ENCODE measurements around the gene SOX8.

DNA sequence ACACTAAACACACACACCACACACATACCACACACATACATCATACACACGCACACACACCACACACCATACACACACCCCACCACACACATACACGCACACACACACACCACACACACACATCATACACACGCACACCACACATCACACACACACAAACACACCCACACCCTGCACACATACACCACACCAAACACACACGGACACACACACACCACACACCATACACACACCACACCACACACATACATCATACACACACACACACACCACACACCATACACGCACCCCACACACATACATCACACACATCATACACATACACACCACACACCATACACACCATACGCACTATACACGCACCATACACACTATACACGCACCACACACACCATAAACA, 3.7 kb upstream of the SOX8 start:
- TF ChIP-seq EZH2 (IDR thresholded peaks at IDR 0.05; ENCODE audit: low read depth), result no peak
- TF ChIP-seq CTCF (conservative IDR thresholded peaks at IDR 0.05), result no peak

Data from PC-9 (cell line).